ENCODE data around the gene LDB3. TPM values are rescaled to one million over a fixed set of nuclear protein-coding genes. Genes with fewer than 3 reads are reported as not detected.

LDB3 gene
- total RNA-seq, 2 experiments from 2014 or later: 0.06 to 0.20 TPM

DNA sequence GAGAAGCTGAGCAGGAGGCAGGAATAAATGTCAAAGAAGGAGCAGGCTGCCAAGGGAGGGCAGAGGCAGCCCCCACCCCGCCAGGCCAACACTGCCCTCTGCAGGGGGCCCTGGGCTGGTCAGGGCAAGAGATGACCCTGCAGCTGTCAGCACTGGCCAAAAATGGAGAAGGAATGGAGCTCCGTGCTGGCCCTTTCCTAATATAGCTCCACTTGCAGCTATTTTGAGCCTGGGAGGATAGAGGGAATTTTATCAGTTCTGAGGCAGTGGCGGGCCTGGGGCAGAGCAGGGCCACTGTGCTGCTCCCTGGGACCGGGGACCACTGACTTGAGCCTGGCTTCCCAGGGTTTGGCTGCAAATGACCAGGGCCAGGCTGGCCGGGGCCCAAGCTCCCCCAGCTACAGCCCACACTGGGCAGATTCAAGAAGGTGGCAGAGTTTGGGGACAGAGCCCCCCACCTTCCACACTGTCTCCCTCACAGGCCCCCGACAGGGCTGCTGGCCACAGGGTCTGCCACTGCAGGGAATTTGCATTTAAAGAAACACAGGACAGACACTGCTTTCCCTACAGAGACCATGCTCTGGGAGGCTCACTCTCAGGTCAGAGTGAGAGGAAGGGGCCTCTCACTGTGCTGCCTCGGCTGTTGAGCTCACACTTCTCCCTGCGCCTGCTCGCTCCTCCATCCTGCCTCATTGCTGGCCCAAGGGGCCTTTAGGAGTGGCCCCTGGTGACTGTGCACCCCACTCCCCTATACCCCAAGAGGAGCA is 16.2 kb downstream of the LDB3 start:
- Mint-ChIP-seq H3K9me3 (no peaks in the 10 kb centered on the region), H3K4me3 (no peak overlapping the region), H3K27me3 (peaks cover 3% of the 10 kb centered on the region), H3K36me3 (no peaks in the 10 kb centered on the region), H3K27ac (no peak overlapping the region), H3K4me1 (peaks cover 2% of the 10 kb centered on the region)
- no peak for DNase-seq

DNA sequence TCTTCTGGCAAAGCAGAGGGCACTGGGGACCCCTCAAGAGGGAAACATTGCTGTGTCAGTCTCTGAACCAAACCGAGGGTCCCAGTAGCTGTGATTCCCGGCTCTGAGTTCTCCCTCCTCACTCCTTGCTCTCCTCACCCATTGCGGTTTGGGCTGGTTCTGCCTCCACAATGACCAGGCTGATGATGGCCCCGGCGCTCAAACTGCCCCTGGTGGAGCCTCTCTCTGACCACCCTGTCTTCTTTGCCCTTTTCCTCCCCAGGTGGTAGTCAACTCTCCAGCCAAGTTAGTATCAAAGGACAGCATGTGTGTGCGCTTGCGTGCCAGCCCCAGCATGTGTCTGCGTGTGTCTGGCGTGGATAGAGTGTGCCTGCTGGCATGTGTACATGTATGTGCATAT is 17.1 kb downstream of the LDB3 start:
- Mint-ChIP-seq H3K4me1 (peaks cover 2% of the 10 kb centered on the region), H3K4me3 (no peak overlapping the region), H3K27me3 (peaks cover 3% of the 10 kb centered on the region), H3K27ac (no peak overlapping the region), H3K9me3 (no peaks in the 10 kb centered on the region), H3K36me3 (no peaks in the 10 kb centered on the region)
- no peak for DNase-seq

DNA sequence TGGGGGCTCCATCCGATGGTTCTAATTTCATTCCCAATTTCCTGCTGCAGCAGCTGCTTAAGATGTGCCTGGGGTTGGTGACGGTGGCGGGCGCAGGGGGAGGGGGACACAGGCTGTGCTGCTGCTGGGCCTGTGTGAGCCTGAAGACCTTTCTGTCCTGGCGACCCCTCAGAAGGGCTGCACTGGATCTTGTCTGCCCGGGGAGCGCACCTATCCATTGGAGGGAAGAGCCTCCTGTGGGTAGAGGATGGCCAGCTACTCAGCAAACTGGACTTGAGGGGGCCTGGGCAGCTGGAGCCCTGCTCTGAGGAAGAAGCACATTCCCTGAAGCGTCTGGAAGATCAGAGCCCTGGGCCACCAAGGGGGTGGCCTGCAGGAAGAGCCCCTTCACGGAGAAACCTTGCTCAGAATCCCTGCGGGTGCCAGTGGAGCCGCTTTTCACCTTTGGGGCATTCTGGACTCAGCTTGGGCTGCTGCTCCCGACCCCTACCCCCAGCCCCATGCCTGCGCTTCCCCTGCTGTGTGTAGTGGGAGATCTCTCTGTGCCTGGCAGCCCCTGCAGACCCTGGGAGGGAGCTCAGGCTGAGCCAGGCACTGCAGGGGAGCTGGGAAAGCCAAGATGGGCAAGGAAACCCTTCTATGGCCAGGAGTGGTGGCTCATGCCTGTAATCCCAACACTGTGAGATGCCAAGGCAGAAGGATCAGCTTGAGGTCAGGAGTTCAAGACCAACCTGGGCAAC is 17.8 kb downstream of the LDB3 start:
- Mint-ChIP-seq H3K27ac (no peak overlapping the region), H3K4me3 (no peak overlapping the region), H3K4me1 (peaks cover 2% of the 10 kb centered on the region), H3K9me3 (no peaks in the 10 kb centered on the region), H3K36me3 (no peaks in the 10 kb centered on the region), H3K27me3 (peaks cover 3% of the 10 kb centered on the region)
- no peak for DNase-seq

DNA sequence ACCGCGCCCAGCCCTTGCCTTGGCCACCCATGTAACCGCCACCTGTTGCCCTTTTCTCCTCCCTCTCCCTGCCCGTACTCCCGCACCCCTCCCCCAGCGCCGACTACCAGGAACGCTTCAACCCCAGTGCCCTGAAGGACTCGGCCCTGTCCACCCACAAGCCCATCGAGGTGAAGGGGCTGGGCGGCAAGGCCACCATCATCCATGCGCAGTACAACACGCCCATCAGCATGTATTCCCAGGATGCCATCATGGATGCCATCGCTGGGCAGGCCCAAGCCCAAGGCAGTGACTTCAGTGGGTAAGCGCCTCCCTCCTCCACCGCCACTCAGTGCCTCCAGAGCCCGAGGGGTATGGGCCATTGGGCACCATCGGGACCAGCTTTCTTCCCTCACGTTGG is 18.7 kb downstream of the LDB3 start:
- Mint-ChIP-seq H3K27me3 (peaks cover 3% of the 10 kb centered on the region), H3K4me1 (peaks cover 2% of the 10 kb centered on the region), H3K4me3 (no peak overlapping the region), H3K36me3 (no peaks in the 10 kb centered on the region), H3K27ac (no peak overlapping the region), H3K9me3 (no peaks in the 10 kb centered on the region)
- no peak for DNase-seq

DNA sequence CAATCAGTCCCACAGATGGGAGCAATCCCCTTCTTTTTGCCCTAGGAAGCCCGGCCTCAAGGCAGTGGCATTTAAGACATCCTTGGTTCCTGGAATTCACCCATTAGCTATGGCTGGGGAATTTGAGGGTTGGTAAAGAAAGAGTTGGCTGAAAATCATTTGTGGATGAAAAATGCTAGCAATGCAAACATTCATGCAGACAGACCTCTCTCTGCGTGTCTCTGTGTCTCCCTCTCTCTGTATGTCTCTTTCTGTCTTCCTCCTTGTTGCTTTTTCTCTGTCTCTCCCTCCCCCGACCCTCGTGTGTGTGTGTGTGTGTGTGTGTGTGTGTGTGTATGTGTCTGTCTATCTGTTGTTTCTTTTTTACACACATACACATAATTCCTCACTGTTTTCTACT is 19.4 kb downstream of the LDB3 start:
- H3K4me3 Mint-ChIP-seq: no peak overlapping the region
- H3K27me3 Mint-ChIP-seq: peaks cover 3% of the 10 kb centered on the region
- DNase-seq: no peak
- no peak overlapping the region for H3K27ac Mint-ChIP-seq
- H3K36me3 Mint-ChIP-seq: no peaks in the 10 kb centered on the region
- peaks cover 2% of the 10 kb centered on the region for H3K4me1 Mint-ChIP-seq
- no peaks in the 10 kb centered on the region for H3K9me3 Mint-ChIP-seq

DNA sequence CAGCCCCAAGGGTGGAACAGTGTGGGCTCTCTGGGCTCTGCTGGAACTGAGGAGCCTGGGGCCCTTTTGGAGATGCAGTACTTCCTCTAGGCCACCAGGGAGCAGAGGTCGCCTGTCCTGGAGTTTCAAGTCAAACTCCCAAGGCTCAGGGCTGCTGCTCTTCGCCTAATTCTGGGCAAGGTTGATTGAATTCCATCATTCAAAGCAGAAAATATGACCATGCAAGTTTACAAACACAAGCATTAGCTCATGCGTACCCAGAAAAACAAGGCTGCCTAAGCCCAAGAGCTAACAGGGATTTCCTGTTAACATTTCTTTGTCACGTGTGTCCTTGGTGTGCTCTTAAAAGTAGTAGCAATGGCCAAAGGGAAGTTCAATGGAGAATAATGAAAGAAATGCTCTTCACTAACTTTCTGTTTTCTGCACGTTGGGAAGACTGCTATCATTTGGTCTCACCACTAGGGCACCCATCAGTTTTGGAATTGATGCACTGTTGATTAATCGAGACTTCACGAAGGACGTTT is 20.1 kb downstream of the LDB3 start:
- Mint-ChIP-seq H3K36me3 (no peaks in the 10 kb centered on the region), H3K27ac (no peak overlapping the region)

DNA sequence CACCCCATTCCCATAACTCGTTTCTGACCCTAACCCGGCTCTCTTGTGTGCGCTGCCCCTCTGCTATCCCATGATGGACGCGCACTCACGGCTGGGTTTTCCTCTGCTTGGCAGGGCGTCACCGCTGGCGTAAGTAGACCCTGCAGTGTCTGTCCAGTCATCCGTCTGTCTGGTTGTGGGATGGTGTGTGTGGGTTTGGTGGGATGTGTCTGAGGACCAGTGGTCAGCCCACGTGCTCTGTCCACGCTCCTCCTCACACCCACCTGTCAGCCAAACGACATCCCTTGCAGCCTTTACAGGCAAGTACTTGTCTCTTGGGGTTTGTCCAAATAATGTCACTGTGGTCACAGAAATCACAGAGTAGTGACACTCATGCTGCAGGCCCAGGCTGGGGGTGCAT is 20.8 kb downstream of the LDB3 start:
- no peaks in the 10 kb centered on the region for H3K36me3 Mint-ChIP-seq
- no peak overlapping the region for H3K4me3 Mint-ChIP-seq

More for the DNA sequence above, 20.1 kb downstream of the LDB3 start:
- Mint-ChIP-seq H3K9me3 (no peaks in the 10 kb centered on the region), H3K4me1 (peaks cover 2% of the 10 kb centered on the region), H3K27me3 (peaks cover 3% of the 10 kb centered on the region), H3K4me3 (no peak overlapping the region)
- DNase-seq: peak; percentile 54

DNA sequence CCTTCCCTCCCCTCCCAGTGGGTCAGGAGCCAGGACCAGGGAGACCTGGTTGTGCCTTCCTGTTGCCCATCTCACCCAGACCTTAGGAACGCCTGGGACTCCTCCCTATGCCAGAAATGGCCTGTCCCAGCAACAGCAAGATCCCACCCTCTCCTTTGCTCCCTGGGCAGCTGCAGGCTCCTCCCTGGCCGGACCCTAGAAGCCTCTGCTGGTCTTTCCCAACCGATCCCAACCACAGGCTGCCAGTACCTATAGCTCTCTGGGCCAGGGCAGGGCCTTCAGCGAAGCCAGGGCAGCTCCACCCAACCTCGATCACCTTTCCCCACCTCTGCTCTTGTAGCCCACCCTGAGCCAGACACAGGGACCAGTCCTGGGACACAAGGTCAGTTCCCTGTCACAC is 21.9 kb downstream of the LDB3 start:
- H3K9me3 Mint-ChIP-seq: no peaks in the 10 kb centered on the region
- H3K36me3 Mint-ChIP-seq: no peaks in the 10 kb centered on the region
- no peak overlapping the region for H3K4me3 Mint-ChIP-seq
- no peak for DNase-seq
- no peak overlapping the region for H3K27ac Mint-ChIP-seq
- peaks cover 2% of the 10 kb centered on the region for H3K4me1 Mint-ChIP-seq
- peaks cover 3% of the 10 kb centered on the region for H3K27me3 Mint-ChIP-seq

More for the DNA sequence above, 20.8 kb downstream of the LDB3 start:
- Mint-ChIP-seq H3K27me3 (peaks cover 3% of the 10 kb centered on the region), H3K27ac (no peak overlapping the region), H3K4me1 (peaks cover 2% of the 10 kb centered on the region), H3K9me3 (no peaks in the 10 kb centered on the region)
- no peak for DNase-seq

DNA sequence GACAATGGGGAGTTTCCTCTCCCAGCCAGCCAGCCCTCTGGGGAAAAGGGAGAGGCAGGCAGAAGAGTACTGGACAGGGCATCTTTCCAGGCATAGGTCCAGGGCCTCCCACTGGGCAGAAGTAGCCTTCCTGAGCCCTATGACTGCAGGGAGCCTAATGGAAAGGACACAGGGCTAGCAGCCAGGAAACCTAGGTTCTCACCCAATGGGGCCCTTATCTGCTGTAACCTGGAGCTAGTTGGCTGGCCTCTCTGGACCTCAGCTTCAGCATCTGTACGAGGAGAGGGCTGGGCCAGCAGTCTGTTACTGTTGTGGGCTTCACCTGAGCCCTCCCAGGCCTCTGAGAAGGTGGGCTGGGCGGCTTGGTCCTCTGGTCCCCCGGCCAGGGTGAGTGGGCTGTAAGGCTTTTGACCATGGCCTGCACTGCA is 22.4 kb downstream of the LDB3 start:
- no peaks in the 10 kb centered on the region for H3K9me3 Mint-ChIP-seq

DNA sequence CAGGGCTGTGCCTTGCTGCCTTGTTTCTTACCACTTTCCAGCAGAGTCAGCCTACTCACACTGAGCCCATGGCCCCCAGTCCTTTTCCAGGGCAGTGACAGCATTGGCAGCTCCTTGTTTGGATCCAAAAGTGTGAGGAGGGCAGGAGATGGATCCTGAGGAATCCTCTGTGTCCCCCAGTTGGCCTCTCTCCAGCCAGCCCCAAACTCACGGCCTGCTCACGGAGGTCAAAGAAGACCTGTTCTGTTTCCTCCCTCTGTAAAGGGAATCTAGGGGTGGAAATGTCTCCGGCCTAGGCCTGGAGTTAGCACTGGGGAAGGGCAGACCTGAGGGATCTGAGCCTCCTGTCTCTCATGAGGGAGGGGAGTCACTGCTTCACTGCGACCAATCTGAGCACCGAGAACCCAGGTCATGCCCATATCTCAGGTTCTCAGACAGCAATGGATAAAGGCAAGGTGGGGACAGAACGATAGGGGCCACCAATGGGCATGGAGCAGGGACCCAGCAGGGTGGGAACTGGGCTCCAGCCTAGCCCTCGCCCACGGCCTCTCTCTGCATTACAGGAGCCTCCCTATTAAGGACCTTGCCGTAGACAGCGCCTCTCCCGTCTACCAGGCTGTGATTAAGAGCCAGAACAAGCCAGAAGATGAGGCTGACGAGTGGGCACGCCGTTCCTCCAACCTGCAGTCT is 23.2 kb downstream of the LDB3 start:
- H3K9me3 Mint-ChIP-seq: no peaks in the 10 kb centered on the region
- no peak for DNase-seq
- H3K4me3 Mint-ChIP-seq: no peak overlapping the region
- H3K27me3 Mint-ChIP-seq: no peaks in the 10 kb centered on the region
- H3K27ac Mint-ChIP-seq: no peak overlapping the region
- peaks cover 2% of the 10 kb centered on the region for H3K4me1 Mint-ChIP-seq
- H3K36me3 Mint-ChIP-seq: no peaks in the 10 kb centered on the region

More for the DNA sequence above, 22.4 kb downstream of the LDB3 start:
- no peak for DNase-seq
- Mint-ChIP-seq H3K36me3 (no peaks in the 10 kb centered on the region), H3K4me3 (no peak overlapping the region), H3K27me3 (no peaks in the 10 kb centered on the region), H3K4me1 (peaks cover 2% of the 10 kb centered on the region), H3K27ac (no peak overlapping the region)

DNA sequence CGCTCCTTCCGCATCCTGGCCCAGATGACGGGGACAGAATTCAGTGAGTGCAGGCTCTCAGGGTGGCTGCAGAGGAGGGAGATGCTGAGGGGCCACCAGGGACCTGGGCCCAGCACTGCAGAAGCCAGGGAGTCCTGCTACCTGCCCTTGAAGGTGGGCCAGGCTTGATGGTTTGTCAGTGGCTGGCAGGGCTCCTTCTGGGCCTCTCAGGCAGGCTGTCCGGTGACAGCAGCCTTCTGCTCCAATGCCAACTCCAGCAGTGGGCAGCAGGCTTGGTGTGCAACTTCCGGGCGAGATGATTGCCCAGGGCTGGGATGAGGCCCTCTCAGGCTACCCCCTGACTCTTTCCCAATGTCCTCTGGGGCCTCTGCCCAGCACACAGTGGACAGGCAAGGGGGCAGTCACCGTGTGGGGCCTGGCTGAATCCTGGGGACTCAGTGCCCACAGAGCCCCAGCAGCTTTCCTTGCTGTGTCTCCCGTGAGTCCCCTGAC is 23.8 kb downstream of the LDB3 start:
- no peaks in the 10 kb centered on the region for H3K9me3 Mint-ChIP-seq
- DNase-seq: no peak
- H3K4me1 Mint-ChIP-seq: peaks cover 2% of the 10 kb centered on the region
- H3K36me3 Mint-ChIP-seq: no peaks in the 10 kb centered on the region
- no peak overlapping the region for H3K4me3 Mint-ChIP-seq
- H3K27me3 Mint-ChIP-seq: no peaks in the 10 kb centered on the region
- no peak overlapping the region for H3K27ac Mint-ChIP-seq

DNA sequence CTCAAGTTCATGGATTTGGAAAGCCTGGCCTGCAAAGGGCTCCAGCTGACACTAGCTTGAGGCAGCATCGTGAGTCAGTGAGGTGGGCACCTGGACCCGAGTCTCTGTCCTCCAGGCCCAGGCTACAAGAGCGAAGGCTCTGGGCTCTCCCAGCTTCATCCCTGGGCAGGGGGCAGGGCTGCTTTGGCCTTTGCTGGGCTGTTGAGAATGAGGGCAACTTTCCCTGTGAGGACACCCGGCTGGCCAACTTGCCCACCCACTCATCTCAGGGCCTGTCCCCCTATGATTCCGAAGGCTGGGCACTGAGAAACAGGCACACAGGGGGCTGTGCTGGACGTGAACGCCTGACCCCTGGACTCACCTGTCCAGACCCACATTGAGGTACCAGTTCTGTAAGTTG is 24.4 kb downstream of the LDB3 start:
- Mint-ChIP-seq H3K9me3 (no peaks in the 10 kb centered on the region), H3K36me3 (no peaks in the 10 kb centered on the region), H3K4me1 (peaks cover 2% of the 10 kb centered on the region), H3K27me3 (no peaks in the 10 kb centered on the region), H3K27ac (no peak overlapping the region), H3K4me3 (no peak overlapping the region)
- no peak for DNase-seq

DNA sequence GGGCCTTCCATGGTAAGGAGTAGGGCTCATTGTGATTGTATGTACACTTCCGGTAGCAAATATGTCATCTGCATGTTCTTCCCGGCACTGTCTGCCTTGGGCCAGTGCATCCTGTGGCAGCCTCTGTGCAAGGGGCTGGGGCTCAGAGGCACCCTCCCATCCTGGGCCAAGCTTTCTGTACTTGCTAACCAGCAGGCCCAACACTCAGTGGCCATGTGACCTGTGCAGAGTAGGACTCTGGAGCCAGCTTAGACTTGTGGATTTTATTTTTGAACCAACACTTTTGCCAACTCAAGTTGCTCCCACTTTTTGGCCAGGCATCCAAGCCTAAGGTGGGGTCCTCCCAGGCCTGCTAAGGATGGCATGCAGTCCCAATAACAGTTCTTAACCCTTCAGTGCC is 25.0 kb downstream of the LDB3 start:
- no peak for DNase-seq
- no peak overlapping the region for H3K4me3 Mint-ChIP-seq
- H3K27me3 Mint-ChIP-seq: no peaks in the 10 kb centered on the region
- H3K4me1 Mint-ChIP-seq: peaks cover 2% of the 10 kb centered on the region
- no peaks in the 10 kb centered on the region for H3K9me3 Mint-ChIP-seq
- no peak overlapping the region for H3K27ac Mint-ChIP-seq
- no peaks in the 10 kb centered on the region for H3K36me3 Mint-ChIP-seq

DNA sequence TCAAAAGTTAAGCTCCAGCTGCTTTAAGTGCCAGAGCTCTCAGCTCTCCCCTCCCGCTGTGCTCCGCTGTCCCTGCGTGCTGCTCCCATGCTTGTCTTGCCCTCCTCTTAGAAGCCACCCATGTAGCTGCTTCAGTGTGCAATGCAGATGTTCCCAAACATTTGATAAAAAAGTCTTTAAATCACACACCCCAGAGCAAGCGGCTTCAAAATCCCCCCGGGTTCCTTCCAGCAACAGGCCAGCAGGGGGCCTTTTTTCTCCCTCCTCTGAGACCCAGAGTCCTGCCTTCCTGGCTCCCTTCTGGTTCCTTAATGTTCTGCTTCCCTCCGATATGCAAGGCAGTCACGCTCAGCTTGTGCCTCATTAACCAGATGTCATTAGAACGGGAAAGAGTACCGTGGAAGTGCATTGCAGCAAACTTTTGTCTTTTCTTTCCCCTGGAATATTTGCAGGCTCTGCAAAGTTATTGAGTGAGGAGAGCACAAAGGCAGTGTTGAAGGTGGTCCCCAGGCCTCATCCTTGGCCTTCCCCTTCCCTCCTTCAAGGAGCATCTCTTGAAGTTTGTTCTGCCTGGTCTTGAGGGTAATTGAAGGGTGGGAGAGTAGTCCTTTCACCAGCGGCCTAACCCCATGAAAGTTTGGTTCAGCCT is 25.5 kb downstream of the LDB3 start:
- H3K4me3 Mint-ChIP-seq: no peak overlapping the region
- no peak overlapping the region for H3K27ac Mint-ChIP-seq
- no peaks in the 10 kb centered on the region for H3K9me3 Mint-ChIP-seq

More for the DNA sequence above, 25.5 kb downstream of the LDB3 start:
- Mint-ChIP-seq H3K27me3 (no peaks in the 10 kb centered on the region), H3K4me1 (no peaks in the 10 kb centered on the region), H3K36me3 (no peaks in the 10 kb centered on the region)
- DNase-seq: peak; percentile 22
